PC-3 (cell line): ENCODE results near the gene LRRC4B. TPM values are rescaled to one million over a fixed set of nuclear protein-coding genes. Genes with fewer than 3 reads are reported as not detected.

Experiments used
- ATAC-seq: fragments of 200-7000 bp; cut with Tn5 transposase; 2 replicates; pipeline ENCODE4 v1.9.1; 2020; ENCODE audit warnings: mild to moderate bottlenecking, moderate library complexity
- BruUV-seq: library from RNA; stranded (reverse); fragments of 400-500 nt; replicated peaks from 2 replicates; lab custom pipeline; 2021; lab: Mats Ljungman, UMichigan
- CTCF ChIA-PET: fragments of 300-600 bp; sonication (Branson Sonifier 250); formaldehyde crosslinking; loops from one replicate; lab custom pipeline; 2022; ENCODE audit warnings: antibody characterized with exemption; lab: Charles Lee
- POLR2A ChIA-PET: fragments of 300-600 bp; sonication (Branson Sonifier 250); formaldehyde crosslinking; loops from one replicate; lab custom pipeline; 2022; ENCODE audit warnings: antibody characterized with exemption; ENCODE audit not compliant: unreplicated experiment; lab: Charles Lee
- DNase-seq: peaks from one replicate; pipeline ENCODE4 v3.0.0-alpha.2; 2015
- H2AFZ ChIP-seq: fragments of 300-600 bp; sonication (generic); 2 replicates; pipeline ENCODE4 v1.6.0; 2016; ENCODE audit warnings: antibody characterized with exemption, low read length
- H3F3A ChIP-seq: fragments of 300-600 bp; sonication (generic); one replicate; pipeline ENCODE4 v1.6.0; 2017; ENCODE audit warnings: antibody characterized with exemption, low read length, control low read depth, mild to moderate bottlenecking; ENCODE audit not compliant: unreplicated experiment
- H3K27ac ChIP-seq: fragments of 300-600 bp; sonication (generic); 2 replicates; pipeline ENCODE4 v1.5.1; 2016; ENCODE audit warnings: mild to moderate bottlenecking, low read length
- H3K27me3 ChIP-seq: fragments of 300-600 bp; sonication (generic); 2 replicates; pipeline ENCODE4 v1.6.1; 2016; ENCODE audit warnings: low read length, mixed read lengths
- H3K36me3 ChIP-seq: fragments of 300-600 bp; sonication (generic); 2 replicates; pipeline ENCODE4 v1.6.1; 2016; ENCODE audit warnings: low read depth, mixed run types, low read length, mixed read lengths
- H3K4me1 ChIP-seq: fragments of 300-600 bp; sonication (generic); 2 replicates; pipeline ENCODE4 v1.5.1; 2016; ENCODE audit warnings: low read length; ENCODE audit not compliant: insufficient read depth
- H3K4me2 ChIP-seq: fragments of 300-600 bp; sonication (generic); 2 replicates; pipeline ENCODE4 v1.6.0; 2016; ENCODE audit warnings: low read length
- H3K4me3 ChIP-seq: fragments of 300-600 bp; sonication (generic); 2 replicates; pipeline ENCODE4 v1.5.1; 2016; ENCODE audit warnings: mild to moderate bottlenecking, low read length, mixed read lengths
- H3K79me2 ChIP-seq: fragments of 300-600 bp; sonication (generic); 2 replicates; pipeline ENCODE4 v1.6.1; 2017; ENCODE audit warnings: low read length, mixed read lengths
- H3K9ac ChIP-seq: fragments of 300-600 bp; sonication (generic); 2 replicates; pipeline ENCODE4 v1.6.0; 2016; ENCODE audit warnings: mild to moderate bottlenecking, low read length
- H3K9me2 ChIP-seq: fragments of 300-600 bp; sonication (generic); replicated peaks from 2 replicates; pipeline ENCODE4 v1.6.1; 2016; ENCODE audit warnings: mixed run types, low read length, mixed read lengths
- H3K9me3 ChIP-seq: fragments of 300-600 bp; sonication (generic); 2 replicates; pipeline ENCODE4 v1.6.1; 2016; ENCODE audit warnings: low read length, mixed read lengths
- H4K20me1 ChIP-seq: fragments of 300-600 bp; sonication (generic); 2 replicates; pipeline ENCODE4 v1.6.1; 2016; ENCODE audit warnings: low read length, mixed read lengths
- CTCF ChIP-seq: fragments of 300-600 bp; sonication (generic); conservative IDR thresholded peaks from 2 replicates; pipeline ENCODE4 v1.5.1; 2017; ENCODE audit warnings: antibody characterized with exemption, low read depth, mild to moderate bottlenecking, low read length
- EZH2 ChIP-seq: fragments of 300-600 bp; sonication (generic); IDR thresholded peaks from one replicate; pipeline ENCODE4 v1.6.1; 2017; ENCODE audit warnings: antibody characterized with exemption, mild to moderate bottlenecking, low read length; ENCODE audit not compliant: unreplicated experiment
- EZH2phosphoT487 ChIP-seq: fragments of 300-600 bp; sonication (generic); IDR thresholded peaks from 2 replicates; pipeline ENCODE4 v1.6.1; 2018; ENCODE audit warnings: mild to moderate bottlenecking, antibody characterized with exemption, low read length, borderline replicate concordance
- intact Hi-C: fragments of 100-400 bp; cut with micrococcal nuclease; formaldehyde crosslinking; loops from 2 replicates; pipeline ENCODE4 v1.9.0; 2023
- total RNA-seq: library from RNA; depleted of rRNA; stranded (reverse); fragments of >200 nt; gene quantifications from 2 replicates; pipeline ENCODE4 v1.2.3, GENCODE V29; 2014

Gene LRRC4B
- total RNA-seq, 1 experiment from 2014 or later, result 0.26 TPM

- no peak overlapping the region for H3K9ac ChIP-seq
- DNase-seq, result no peak
- no peak for ATAC-seq
- no peaks in the 10 kb centered on the region for H4K20me1 ChIP-seq
- no peaks in the 10 kb centered on the region for H3K36me3 ChIP-seq
- H3K27me3 ChIP-seq, result peaks cover 40% of the 10 kb centered on the region
- intact Hi-C loops, result no loop called here
- H3K4me3 ChIP-seq, result no peak overlapping the region
- CTCF ChIA-PET, result no interaction called here
- POLR2A ChIA-PET, result no interaction called here
- H3K79me2 ChIP-seq, result no peaks in the 10 kb centered on the region
- H3K4me1 ChIP-seq, result no peaks in the 10 kb centered on the region
- no peaks in the 10 kb centered on the region for H3K9me2 ChIP-seq
- H3K27ac ChIP-seq, result no peak overlapping the region
- TF ChIP-seq EZH2 (no peak), CTCF (no peak), EZH2phosphoT487 (no peak)
- no peak overlapping the region for H2AFZ ChIP-seq
- H3K4me2 ChIP-seq, result no peak overlapping the region
- no peaks in the 10 kb centered on the region for H3K9me3 ChIP-seq
- H3F3A ChIP-seq, result no peaks in the 10 kb centered on the region
- no TSS peak for BruUV-seq
Observed at GRCh38 chr19:50602089-50602422, 33.8 kb upstream of the LRRC4B start.

GRCh38 chr19:50601407-50602088 is 33.3 kb upstream of the LRRC4B start:
- no peaks in the 10 kb centered on the region for H3K4me1 ChIP-seq
- DNase-seq (no peak), ATAC-seq (no peak)
- H3K9me2 ChIP-seq, result no peaks in the 10 kb centered on the region
- BruUV-seq, result no TSS peak
- no peak overlapping the region for H3K4me3 ChIP-seq
- no peak overlapping the region for H3K9ac ChIP-seq
- no peaks in the 10 kb centered on the region for H3K36me3 ChIP-seq
- no peaks in the 10 kb centered on the region for H3K79me2 ChIP-seq
- intact Hi-C loops, result no loop called here
- no peak overlapping the region for H3K27ac ChIP-seq
- peaks cover 40% of the 10 kb centered on the region for H3K27me3 ChIP-seq
- H4K20me1 ChIP-seq, result no peaks in the 10 kb centered on the region
- H3K4me2 ChIP-seq, result no peak overlapping the region
- TF ChIP-seq EZH2phosphoT487, result no peak
- TF ChIP-seq CTCF, result no peak
- no peak for TF ChIP-seq EZH2
- H3K9me3 ChIP-seq, result no peaks in the 10 kb centered on the region
- POLR2A ChIA-PET, result no interaction called here
- H3F3A ChIP-seq, result no peaks in the 10 kb centered on the region
- CTCF ChIA-PET, result no interaction called here
- H2AFZ ChIP-seq, result no peak overlapping the region

GRCh38 chr19:50599427-50599826 is 31.2 kb upstream of the LRRC4B start:
- no peak overlapping the region for H3K4me2 ChIP-seq
- no peaks in the 10 kb centered on the region for H4K20me1 ChIP-seq
- no peaks in the 10 kb centered on the region for H3K79me2 ChIP-seq
- no peaks in the 10 kb centered on the region for H3F3A ChIP-seq
- TF ChIP-seq EZH2phosphoT487 (no peak), EZH2 (no peak), CTCF (no peak)
- no peak overlapping the region for H3K9ac ChIP-seq
- H3K36me3 ChIP-seq, result no peaks in the 10 kb centered on the region
- no peak overlapping the region for H3K4me3 ChIP-seq
- ATAC-seq (no peak), DNase-seq (no peak)
- H3K27me3 ChIP-seq, result peaks cover 40% of the 10 kb centered on the region
- POLR2A ChIA-PET, result no interaction called here
- BruUV-seq, result no TSS peak
- no peak overlapping the region for H2AFZ ChIP-seq
- no peaks in the 10 kb centered on the region for H3K9me2 ChIP-seq
- intact Hi-C loops, result no loop called here
- no peaks in the 10 kb centered on the region for H3K4me1 ChIP-seq
- no peaks in the 10 kb centered on the region for H3K9me3 ChIP-seq
- H3K27ac ChIP-seq, result no peak overlapping the region
- CTCF ChIA-PET, result no interaction called here
